ENCODE results near the gene UPP1.

DNA sequence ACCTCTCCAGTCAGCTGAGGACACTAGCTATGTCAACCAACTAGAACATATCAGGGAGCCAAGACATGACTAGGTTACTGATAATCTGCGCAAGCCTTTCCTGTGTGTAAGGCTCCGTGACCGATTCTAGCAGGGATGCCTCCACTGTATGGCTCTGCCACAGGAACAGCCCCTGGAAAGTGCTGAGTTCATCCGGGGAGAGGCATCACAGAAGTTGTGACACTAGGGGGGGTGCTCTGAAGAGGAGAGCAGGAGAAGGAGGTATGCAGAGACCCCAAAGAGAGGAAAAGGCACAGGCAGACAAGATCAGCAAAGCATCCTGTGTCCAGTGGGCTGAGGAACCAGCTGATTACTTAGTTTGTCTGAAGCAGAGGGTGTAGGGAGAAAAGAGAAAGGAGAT, 13.5 kb downstream of the UPP1 start:
- TF ChIP-seq OSR1 (CRISPR knock-in tag; IDR thresholded peaks at IDR 0.05) (no peak), RARB (CRISPR knock-in tag; IDR thresholded peaks at IDR 0.05) (no peak), ARNTL (CRISPR knock-in tag; IDR thresholded peaks at IDR 0.05; ENCODE audit: borderline replicate concordance, low read depth) (no peak), ZFP30 (CRISPR knock-in tag; IDR thresholded peaks at IDR 0.05) (no peak), ZNF70 (CRISPR knock-in tag; IDR thresholded peaks at IDR 0.05) (no peak), SNAI2 (CRISPR knock-in tag; IDR thresholded peaks at IDR 0.05) (no peak)
- TF ChIP-seq, protein P1, sequence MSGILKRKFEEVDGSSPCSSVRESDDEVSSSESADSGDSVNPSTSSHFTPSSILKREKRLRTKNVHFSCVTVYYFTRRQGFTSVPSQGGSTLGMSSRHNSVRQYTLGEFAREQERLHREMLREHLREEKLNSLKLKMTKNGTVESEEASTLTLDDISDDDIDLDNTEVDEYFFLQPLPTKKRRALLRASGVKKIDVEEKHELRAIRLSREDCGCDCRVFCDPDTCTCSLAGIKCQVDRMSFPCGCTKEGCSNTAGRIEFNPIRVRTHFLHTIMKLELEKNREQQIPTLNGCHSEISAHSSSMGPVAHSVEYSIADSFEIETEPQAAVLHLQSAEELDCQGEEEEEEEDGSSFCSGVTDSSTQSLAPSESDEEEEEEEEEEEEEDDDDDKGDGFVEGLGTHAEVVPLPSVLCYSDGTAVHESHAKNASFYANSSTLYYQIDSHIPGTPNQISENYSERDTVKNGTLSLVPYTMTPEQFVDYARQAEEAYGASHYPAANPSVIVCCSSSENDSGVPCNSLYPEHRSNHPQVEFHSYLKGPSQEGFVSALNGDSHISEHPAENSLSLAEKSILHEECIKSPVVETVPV (CRISPR knock-in tag; IDR thresholded peaks at IDR 0.05): no peak
- TF ChIP-seq, protein P2, sequence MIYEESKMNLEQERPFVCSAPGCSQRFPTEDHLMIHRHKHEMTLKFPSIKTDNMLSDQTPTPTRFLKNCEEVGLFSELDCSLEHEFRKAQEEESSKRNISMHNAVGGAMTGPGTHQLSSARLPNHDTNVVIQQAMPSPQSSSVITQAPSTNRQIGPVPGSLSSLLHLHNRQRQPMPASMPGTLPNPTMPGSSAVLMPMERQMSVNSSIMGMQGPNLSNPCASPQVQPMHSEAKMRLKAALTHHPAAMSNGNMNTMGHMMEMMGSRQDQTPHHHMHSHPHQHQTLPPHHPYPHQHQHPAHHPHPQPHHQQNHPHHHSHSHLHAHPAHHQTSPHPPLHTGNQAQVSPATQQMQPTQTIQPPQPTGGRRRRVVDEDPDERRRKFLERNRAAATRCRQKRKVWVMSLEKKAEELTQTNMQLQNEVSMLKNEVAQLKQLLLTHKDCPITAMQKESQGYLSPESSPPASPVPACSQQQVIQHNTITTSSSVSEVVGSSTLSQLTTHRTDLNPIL (CRISPR knock-in tag; IDR thresholded peaks at IDR 0.05; ENCODE audit: low read depth): no peak
- TF ChIP-seq, protein P3, sequence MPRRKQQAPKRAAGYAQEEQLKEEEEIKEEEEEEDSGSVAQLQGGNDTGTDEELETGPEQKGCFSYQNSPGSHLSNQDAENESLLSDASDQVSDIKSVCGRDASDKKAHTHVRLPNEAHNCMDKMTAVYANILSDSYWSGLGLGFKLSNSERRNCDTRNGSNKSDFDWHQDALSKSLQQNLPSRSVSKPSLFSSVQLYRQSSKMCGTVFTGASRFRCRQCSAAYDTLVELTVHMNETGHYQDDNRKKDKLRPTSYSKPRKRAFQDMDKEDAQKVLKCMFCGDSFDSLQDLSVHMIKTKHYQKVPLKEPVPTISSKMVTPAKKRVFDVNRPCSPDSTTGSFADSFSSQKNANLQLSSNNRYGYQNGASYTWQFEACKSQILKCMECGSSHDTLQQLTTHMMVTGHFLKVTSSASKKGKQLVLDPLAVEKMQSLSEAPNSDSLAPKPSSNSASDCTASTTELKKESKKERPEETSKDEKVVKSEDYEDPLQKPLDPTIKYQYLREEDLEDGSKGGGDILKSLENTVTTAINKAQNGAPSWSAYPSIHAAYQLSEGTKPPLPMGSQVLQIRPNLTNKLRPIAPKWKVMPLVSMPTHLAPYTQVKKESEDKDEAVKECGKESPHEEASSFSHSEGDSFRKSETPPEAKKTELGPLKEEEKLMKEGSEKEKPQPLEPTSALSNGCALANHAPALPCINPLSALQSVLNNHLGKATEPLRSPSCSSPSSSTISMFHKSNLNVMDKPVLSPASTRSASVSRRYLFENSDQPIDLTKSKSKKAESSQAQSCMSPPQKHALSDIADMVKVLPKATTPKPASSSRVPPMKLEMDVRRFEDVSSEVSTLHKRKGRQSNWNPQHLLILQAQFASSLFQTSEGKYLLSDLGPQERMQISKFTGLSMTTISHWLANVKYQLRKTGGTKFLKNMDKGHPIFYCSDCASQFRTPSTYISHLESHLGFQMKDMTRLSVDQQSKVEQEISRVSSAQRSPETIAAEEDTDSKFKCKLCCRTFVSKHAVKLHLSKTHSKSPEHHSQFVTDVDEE (CRISPR knock-in tag; IDR thresholded peaks at IDR 0.05): no peak
- TF ChIP-seq, protein P4, sequence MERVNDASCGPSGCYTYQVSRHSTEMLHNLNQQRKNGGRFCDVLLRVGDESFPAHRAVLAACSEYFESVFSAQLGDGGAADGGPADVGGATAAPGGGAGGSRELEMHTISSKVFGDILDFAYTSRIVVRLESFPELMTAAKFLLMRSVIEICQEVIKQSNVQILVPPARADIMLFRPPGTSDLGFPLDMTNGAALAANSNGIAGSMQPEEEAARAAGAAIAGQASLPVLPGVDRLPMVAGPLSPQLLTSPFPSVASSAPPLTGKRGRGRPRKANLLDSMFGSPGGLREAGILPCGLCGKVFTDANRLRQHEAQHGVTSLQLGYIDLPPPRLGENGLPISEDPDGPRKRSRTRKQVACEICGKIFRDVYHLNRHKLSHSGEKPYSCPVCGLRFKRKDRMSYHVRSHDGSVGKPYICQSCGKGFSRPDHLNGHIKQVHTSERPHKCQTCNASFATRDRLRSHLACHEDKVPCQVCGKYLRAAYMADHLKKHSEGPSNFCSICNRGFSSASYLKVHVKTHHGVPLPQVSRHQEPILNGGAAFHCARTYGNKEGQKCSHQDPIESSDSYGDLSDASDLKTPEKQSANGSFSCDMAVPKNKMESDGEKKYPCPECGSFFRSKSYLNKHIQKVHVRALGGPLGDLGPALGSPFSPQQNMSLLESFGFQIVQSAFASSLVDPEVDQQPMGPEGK (CRISPR knock-in tag; IDR thresholded peaks at IDR 0.05; ENCODE audit: borderline replicate concordance): no peak

Data from SK-N-SH treated with all-trans-retinoic acid at 6 μM for 48 hours (cell line).